K562 (cell line): ENCODE measurements around the gene CRPPA. TPM values are rescaled to one million over a fixed set of nuclear protein-coding genes. Genes with fewer than 3 reads are reported as not detected.

ENCODE experiments used
- BMI1 ChIP-seq: fragments of 150-350 bp; IDR thresholded peaks from 2 replicates; pipeline ENCODE4 v1.6.1; 2014; ENCODE audit warnings: low read length
- CBFA2T3 ChIP-seq: fragments of 450-650 bp; IDR thresholded peaks from 2 replicates; pipeline ENCODE4 v1.6.1; 2017
- CBX2 ChIP-seq: fragments of 200-600 bp; sonication (generic); IDR thresholded peaks from one replicate; pipeline ENCODE4 v1.6.1; 2012; ENCODE audit warnings: mild to moderate bottlenecking, low read length, inconsistent platforms; ENCODE audit not compliant: insufficient read depth, poor library complexity, severe bottlenecking
- CXXC5 ChIP-seq: fragments of 250-450 bp; sonication (Bioruptor Pico); IDR thresholded peaks from 2 replicates; pipeline ENCODE4 v1.8.0; 2022; ENCODE audit warnings: inconsistent platforms, mild to moderate bottlenecking, moderate library complexity
- FOXJ3 ChIP-seq: sonication (generic); formaldehyde crosslinking; IDR thresholded peaks from 2 replicates; pipeline ENCODE4 v1.4.0; 2020; ENCODE audit warnings: mild to moderate bottlenecking, missing genetic modification reagents
- GTF3C2 ChIP-seq: IDR thresholded peaks from 3 replicates; pipeline ENCODE4 v1.6.1; 2011; ENCODE audit warnings: borderline replicate concordance, mild to moderate bottlenecking, moderate library complexity; ENCODE audit not compliant: insufficient read length; ENCODE audit errors: extremely low read depth
- HDAC1 ChIP-seq, 2 experiments: fragments of 450-650 bp; IDR thresholded peaks; 2 replicates each; pipeline ENCODE4 v1.6.1; 2016 to 2017; ENCODE audit warnings: inconsistent platforms in 1 of 2, mild to moderate bottlenecking in 1 of 2, moderate library complexity in 1 of 2
- HDAC2 ChIP-seq: fragments of 450-650 bp; IDR thresholded peaks from 2 replicates; pipeline ENCODE4 v1.6.1; 2016; ENCODE audit warnings: mild to moderate bottlenecking
- HIVEP1 ChIP-seq: fragments of 250-450 bp; sonication (Bioruptor Pico); IDR thresholded peaks from 2 replicates; pipeline ENCODE4 v1.4.0; 2020; ENCODE audit warnings: mild to moderate bottlenecking
- IRF9 ChIP-seq: fragments of 450-650 bp; IDR thresholded peaks from 2 replicates; pipeline ENCODE4 v1.6.1; 2016; ENCODE audit warnings: missing biosample characterization, missing genetic modification characterization
- LCOR ChIP-seq: sonication (generic); formaldehyde crosslinking; IDR thresholded peaks from 2 replicates; pipeline ENCODE4 v1.8.0; 2022; ENCODE audit warnings: mild to moderate bottlenecking, missing genetic modification reagents
- MAFF ChIP-seq: IDR thresholded peaks from 2 replicates; pipeline ENCODE4 v1.6.1; 2012; ENCODE audit warnings: low read length, improper control_type of control experiment
- MAFK ChIP-seq: IDR thresholded peaks from 2 replicates; pipeline ENCODE4 v1.6.1; 2011; ENCODE audit warnings: low read length, improper control_type of control experiment
- MCM3 ChIP-seq: fragments of 450-650 bp; IDR thresholded peaks from 2 replicates; pipeline ENCODE4 v1.6.1; 2016
- MTF1 ChIP-seq: fragments of 250-450 bp; sonication (Bioruptor Pico); IDR thresholded peaks from 2 replicates; pipeline ENCODE4 v1.9.0; 2021; ENCODE audit warnings: moderate library complexity, mild to moderate bottlenecking, inconsistent platforms, borderline replicate concordance
- NBN ChIP-seq: fragments of 450-650 bp; IDR thresholded peaks from 2 replicates; pipeline ENCODE4 v1.6.1; 2016; ENCODE audit warnings: low read depth, mild to moderate bottlenecking
- OTX1 ChIP-seq: fragments of 450-650 bp; formaldehyde crosslinking; IDR thresholded peaks from 2 replicates; pipeline ENCODE4 v1.4.0; 2022; ENCODE audit warnings: mild to moderate bottlenecking
- POLR2B ChIP-seq: fragments of 450-650 bp; IDR thresholded peaks from 2 replicates; pipeline ENCODE4 v1.6.1; 2018; ENCODE audit warnings: low read depth; ENCODE audit not compliant: partially characterized antibody
- RFX7 ChIP-seq: fragments of 250-450 bp; sonication (Bioruptor Pico); IDR thresholded peaks from 2 replicates; pipeline ENCODE4 v1.5.1; 2021; ENCODE audit warnings: mild to moderate bottlenecking
- SMAD2 ChIP-seq: fragments of 150-350 bp; IDR thresholded peaks from 2 replicates; pipeline ENCODE4 v1.6.1; 2014; ENCODE audit warnings: low read depth, mild to moderate bottlenecking, low read length
- SNIP1 ChIP-seq: fragments of 450-650 bp; IDR thresholded peaks from 2 replicates; pipeline ENCODE4 v1.7.1; 2017; ENCODE audit warnings: low read depth, mild to moderate bottlenecking
- TAF9B ChIP-seq: fragments of 450-650 bp; IDR thresholded peaks from 2 replicates; pipeline ENCODE4 v1.6.1; 2018; ENCODE audit warnings: mild to moderate bottlenecking; ENCODE audit not compliant: partially characterized antibody
- TGIF2 ChIP-seq: sonication (generic); formaldehyde crosslinking; IDR thresholded peaks from 2 replicates; pipeline ENCODE4 v1.8.1; 2022; ENCODE audit warnings: mild to moderate bottlenecking, missing genetic modification reagents, moderate library complexity
- VEZF1 ChIP-seq: fragments of 200-800 bp; sonication (Bioruptor generic); IDR thresholded peaks from 2 replicates; pipeline ENCODE4 v1.6.1; 2017; ENCODE audit warnings: missing genetic modification characterization, missing compliant biosample characterization
- ZFX ChIP-seq: sonication (generic); formaldehyde crosslinking; IDR thresholded peaks from 2 replicates; pipeline ENCODE4 v1.8.0; 2022; ENCODE audit warnings: mild to moderate bottlenecking, missing genetic modification reagents, moderate library complexity
- ZNF134 ChIP-seq: fragments of 250-450 bp; sonication (Bioruptor Pico); conservative IDR thresholded peaks from 2 replicates; pipeline ENCODE4 v1.4.0; 2020
- ZNF778 ChIP-seq: fragments of 450-650 bp; formaldehyde crosslinking; IDR thresholded peaks from 2 replicates; pipeline ENCODE4 v1.4.0; 2020; ENCODE audit warnings: mild to moderate bottlenecking, moderate library complexity
- polyA plus RNA-seq, 8 experiments: library from polyadenylated mRNA; depleted of rRNA in 4 of 8; stranded (reverse) in 5 of 8; unstranded in 3 of 8; fragments of >200 nt; fragmentation: Nextera tagmentation in 2 of 8; fragmentation: Illumina TruSeq in 1 of 8; extraction: Ambion mirVana in 2 of 8; extraction: Trizol in 1 of 8; gene quantifications; 2 replicates each; pipeline versions ENCODE4 v1.2.1 to v1.2.3, GENCODE V29; 2011 to 2014; ENCODE audit warnings: inconsistent platforms in 1 of 8, missing spikeins in 1 of 8
- total RNA-seq, 7 experiments: library from RNA; depleted of rRNA in 6 of 7; stranded (reverse); fragments of >200 nt in 6 of 7; fragmentation: Illumina TruSeq in 2 of 7; extraction: Trizol in 2 of 7; gene quantifications; 2 replicates each; pipeline versions ENCODE4 v1.2.1 to v1.2.3, GENCODE V29; 2011 to 2021; ENCODE audit warnings: low replicate concordance in 1 of 7

Gene CRPPA
- total and polyA plus RNA-seq, 9 of the 15 experiments (the other 6 are each of a cell fraction or from before 2014, with no cell fraction given), result 3.9 to 14.4 (median 7.8) TPM

GRCh38 chr7:16420649-16421332, 547 bp downstream of the CRPPA start (continued):
- no peak for TF ChIP-seq HDAC2
- peak; percentile 51; the same call in 1 of the 2 replicates for TF ChIP-seq CBFA2T3
- no peak for TF ChIP-seq SMAD2
- TF ChIP-seq NBN, result peak; percentile 57; the same call in 1 of the 2 replicates
- TF ChIP-seq OTX1 (CRISPR knock-in tag), result peak; percentile 80; the same call in 1 of the 2 replicates
- no peak for TF ChIP-seq CBX2
- no peak for TF ChIP-seq GTF3C2
- TF ChIP-seq HIVEP1 (CRISPR knock-in tag), result no peak
- TF ChIP-seq BMI1, result no peak
- 0 out of 2 replicates have a peak, but pooled peaks have one; percentile 54 for TF ChIP-seq LCOR (CRISPR knock-in tag)
- TF ChIP-seq ZNF778 (CRISPR knock-in tag), result no peak
- no peak for TF ChIP-seq MAFF
- 0 out of 2 replicates have a peak, but pooled peaks have one; percentile 0 for TF ChIP-seq MAFK
- TF ChIP-seq FOXJ3, result no peak
- peak; percentile 61 for TF ChIP-seq CXXC5 (CRISPR knock-in tag)
- TF ChIP-seq ZNF134 (CRISPR knock-in tag), result no peak
- peak; percentile 64; the same call in 1 of the 2 replicates for TF ChIP-seq VEZF1 (CRISPR knock-in tag)
- peak in 1 of 2 experiments; percentile 26; a peak in 1 of 4 replicates for TF ChIP-seq HDAC1 (IDR thresholded peaks at IDR 0.05)
- no peak for TF ChIP-seq SNIP1
- no peak for TF ChIP-seq IRF9 (tag)
- peak; percentile 96 for TF ChIP-seq ZFX
- no peak for TF ChIP-seq TGIF2 (CRISPR knock-in tag)
- no peak for TF ChIP-seq MCM3
- peak; percentile 89 for TF ChIP-seq TAF9B
- peak; percentile 98 for TF ChIP-seq POLR2B
- no peak for TF ChIP-seq RFX7 (CRISPR knock-in tag)
- TF ChIP-seq MTF1 (CRISPR knock-in tag), result no peak
